ENCODE measurements around the gene ZNF74. TPM values are rescaled to one million over a fixed set of nuclear protein-coding genes. Genes with fewer than 3 reads are reported as not detected.

ZNF74 gene
- total RNA-seq, 4 donors from 2014 or later = 9.3 to 17.5 (median 10.5) TPM

DNA sequence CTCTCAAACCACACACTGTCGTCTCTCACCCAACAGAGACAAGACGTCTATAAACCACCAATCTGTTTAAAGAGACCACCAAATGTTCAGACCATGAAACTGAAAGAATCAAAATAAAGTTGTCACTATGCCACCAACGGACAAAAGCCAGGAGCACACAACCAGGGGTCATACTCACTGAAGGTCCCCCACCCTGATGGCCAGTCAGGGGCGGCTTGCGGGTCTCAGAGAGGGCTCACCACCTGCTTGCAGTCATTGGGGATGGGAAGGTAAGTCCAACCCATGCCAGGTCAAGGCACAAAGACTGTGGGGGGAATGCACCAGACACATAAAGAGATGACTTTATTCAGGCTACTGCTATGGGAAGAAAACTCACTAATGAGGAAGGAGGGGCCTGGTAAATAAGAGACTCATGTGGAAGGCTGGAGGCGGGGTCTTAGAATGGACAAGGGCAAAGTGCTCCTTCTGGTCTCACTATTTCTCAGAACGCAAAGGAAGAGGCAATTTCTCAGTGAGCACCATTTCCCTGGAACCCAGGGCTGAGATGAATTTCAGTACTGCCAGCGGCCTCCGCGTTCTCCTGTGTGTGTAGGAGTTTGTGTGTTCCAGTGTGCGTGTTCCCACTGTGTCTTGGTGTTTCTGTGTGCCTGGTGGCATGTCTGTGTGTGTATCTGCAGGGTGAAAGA is 26.3 kb downstream of the ZNF74 start:
- Histone ChIP-seq H3K27me3 (peaks cover 2% of the 10 kb centered on the region), H3K27ac (no peak overlapping the region), H3K4me1 (peaks cover 36% of the 10 kb centered on the region), H3K9me3 (no peaks in the 10 kb centered on the region), H3K4me3 (no peak overlapping the region), H3K36me3 (no peaks in the 10 kb centered on the region)
- WGBS = 91% methylated on average over 11 of the region's 11 CpGs
- DNase-seq (ENCODE audit: low spot score in 2 of 2) = peak in 1 of 2 donors; percentile 57
- TF ChIP-seq EP300 (IDR thresholded peaks at IDR 0.05) (no peak), POLR2AphosphoS5 (IDR thresholded peaks at IDR 0.05) (no peak), POLR2A (IDR thresholded peaks at IDR 0.05) (no peak)
- TF ChIP-seq, protein P1, sequence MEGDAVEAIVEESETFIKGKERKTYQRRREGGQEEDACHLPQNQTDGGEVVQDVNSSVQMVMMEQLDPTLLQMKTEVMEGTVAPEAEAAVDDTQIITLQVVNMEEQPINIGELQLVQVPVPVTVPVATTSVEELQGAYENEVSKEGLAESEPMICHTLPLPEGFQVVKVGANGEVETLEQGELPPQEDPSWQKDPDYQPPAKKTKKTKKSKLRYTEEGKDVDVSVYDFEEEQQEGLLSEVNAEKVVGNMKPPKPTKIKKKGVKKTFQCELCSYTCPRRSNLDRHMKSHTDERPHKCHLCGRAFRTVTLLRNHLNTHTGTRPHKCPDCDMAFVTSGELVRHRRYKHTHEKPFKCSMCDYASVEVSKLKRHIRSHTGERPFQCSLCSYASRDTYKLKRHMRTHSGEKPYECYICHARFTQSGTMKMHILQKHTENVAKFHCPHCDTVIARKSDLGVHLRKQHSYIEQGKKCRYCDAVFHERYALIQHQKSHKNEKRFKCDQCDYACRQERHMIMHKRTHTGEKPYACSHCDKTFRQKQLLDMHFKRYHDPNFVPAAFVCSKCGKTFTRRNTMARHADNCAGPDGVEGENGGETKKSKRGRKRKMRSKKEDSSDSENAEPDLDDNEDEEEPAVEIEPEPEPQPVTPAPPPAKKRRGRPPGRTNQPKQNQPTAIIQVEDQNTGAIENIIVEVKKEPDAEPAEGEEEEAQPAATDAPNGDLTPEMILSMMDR (IDR thresholded peaks at IDR 0.05) = no peak

DNA sequence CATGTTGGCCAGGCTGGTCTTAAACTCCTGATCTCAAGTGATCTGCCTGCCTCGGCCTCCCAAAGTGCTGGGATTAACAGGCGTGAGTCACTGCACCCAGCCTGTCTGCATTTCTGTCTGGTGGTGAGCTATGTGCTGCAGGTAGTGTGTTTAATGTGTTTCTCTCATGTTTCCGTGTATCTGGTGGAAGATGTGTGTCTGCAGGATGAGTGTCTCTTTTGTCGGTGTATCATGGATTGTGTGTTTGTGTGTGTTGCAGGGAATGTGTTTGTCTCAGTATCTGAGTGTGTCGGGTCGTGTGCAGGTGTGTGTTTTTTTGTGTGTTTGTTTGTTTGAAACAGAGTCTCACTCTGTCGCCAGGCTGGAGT is 27.5 kb downstream of the ZNF74 start:
- TF ChIP-seq, protein P1 (IDR thresholded peaks at IDR 0.05) = no peak
- no peak for TF ChIP-seq EP300 (IDR thresholded peaks at IDR 0.05)
- no peak for TF ChIP-seq POLR2AphosphoS5 (IDR thresholded peaks at IDR 0.05)
- no peak for TF ChIP-seq POLR2A (IDR thresholded peaks at IDR 0.05)
- Histone ChIP-seq H3K9me3 (no peaks in the 10 kb centered on the region), H3K27ac (no peak overlapping the region), H3K36me3 (no peaks in the 10 kb centered on the region), H3K4me3 (no peak overlapping the region), H3K27me3 (peaks cover 7% of the 10 kb centered on the region), H3K4me1 (peaks cover 47% of the 10 kb centered on the region)
- peak in 1 of 2 donors; percentile 24 for DNase-seq (ENCODE audit: low spot score in 2 of 2)
- WGBS = 89% methylated on average over 7 of the region's 7 CpGs

DNA sequence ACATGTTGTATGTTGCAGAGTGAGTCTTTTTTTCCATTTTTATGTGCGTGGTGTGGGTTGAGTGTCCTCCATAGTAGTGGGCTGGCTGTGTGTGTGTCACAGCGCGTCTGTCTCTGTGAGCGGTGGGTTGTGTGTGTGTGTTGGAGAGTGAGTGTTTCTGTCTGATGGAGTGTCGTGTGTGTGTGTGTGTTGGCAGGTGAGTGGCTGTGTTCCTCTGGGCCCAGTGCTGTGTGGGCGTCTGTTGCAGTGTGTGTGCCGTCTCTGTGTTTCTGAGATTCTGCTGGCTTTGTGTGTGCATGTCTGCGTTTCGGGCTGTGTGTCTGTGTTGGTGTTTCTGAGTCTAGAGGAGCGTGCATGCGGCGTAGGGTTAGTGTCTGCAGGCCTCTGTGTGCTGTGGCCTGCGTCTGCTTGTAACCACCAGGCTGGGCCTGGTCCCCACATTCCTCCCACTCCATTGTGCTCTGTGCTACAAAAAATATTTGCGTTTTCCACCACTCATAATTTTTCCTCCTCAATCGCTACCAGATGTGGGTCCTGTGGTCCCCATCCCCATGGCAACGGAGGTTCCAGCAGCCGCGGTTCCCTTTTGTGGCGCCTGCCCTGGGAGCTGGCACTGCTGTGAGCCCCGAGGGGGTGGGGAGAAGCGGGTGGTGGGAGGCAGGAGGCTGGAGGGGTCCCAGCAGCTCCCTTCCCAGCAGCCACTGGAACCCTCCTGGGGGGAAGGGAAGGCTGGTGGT is 28.5 kb downstream of the ZNF74 start:
- peaks cover 12% of the 10 kb centered on the region for H3K27me3 ChIP-seq

DNA sequence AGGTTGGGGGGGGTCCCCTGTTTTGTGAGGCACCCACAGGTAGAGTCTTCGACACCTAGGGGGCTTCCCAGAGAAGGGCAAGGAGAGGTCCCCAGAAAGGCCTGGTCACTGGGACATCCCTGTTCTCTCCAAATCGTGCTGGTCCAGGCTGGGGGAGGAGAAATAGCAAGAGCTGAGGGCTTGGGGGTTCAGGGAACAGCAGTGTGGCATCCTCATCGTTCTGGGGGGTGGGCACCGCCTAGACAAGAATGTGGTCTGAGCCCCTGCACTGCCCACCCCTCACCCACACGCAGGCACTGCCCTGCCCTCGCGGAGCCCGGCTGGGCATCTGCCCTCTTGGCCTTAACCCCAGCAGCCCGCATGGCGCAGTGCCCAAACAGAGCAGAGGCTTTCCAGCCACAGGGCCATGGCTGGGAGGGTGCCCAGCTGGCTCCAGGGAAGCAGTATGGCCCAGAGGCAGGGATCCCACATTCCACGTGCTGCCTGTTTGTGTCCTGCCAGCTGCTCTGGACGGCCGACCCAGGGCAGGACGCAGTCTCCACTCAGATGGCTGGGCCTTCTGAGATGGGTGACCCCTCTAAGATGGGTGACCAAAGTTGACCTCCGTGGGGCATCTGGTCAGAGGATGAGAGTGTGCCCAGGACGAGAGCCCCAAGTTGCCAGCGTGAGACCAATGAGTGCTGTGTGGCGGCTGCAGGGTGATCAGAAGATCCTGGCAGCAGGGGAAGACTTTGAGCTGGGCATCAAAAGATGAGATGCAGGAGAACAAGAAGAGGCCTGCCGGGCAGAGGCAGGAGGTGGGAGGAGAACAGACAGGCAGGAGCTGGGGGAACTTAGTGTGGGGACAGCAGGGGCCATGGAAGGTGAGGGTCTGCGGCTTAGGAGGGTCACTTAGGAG is 29.3 kb downstream of the ZNF74 start:
- H3K27me3 ChIP-seq = peaks cover 13% of the 10 kb centered on the region
- H3K4me1 ChIP-seq = peaks cover 44% of the 10 kb centered on the region
- H3K27ac ChIP-seq = peak overlapping the region; percentile 50
- peak; percentile 69 to 74 for DNase-seq (ENCODE audit: low spot score in 2 of 2)
- WGBS = 40% methylated on average over 13 of the region's 20 CpGs
- H3K9me3 ChIP-seq = no peaks in the 10 kb centered on the region
- TF ChIP-seq POLR2A (IDR thresholded peaks at IDR 0.05) (no peak), EP300 (IDR thresholded peaks at IDR 0.05) (no peak), POLR2AphosphoS5 (IDR thresholded peaks at IDR 0.05) (no peak)
- TF ChIP-seq, protein P1 (IDR thresholded peaks at IDR 0.05) = no peak
- peaks cover 5% of the 10 kb centered on the region for H3K36me3 ChIP-seq
- H3K4me3 ChIP-seq = no peak overlapping the region

More for the DNA sequence above, 28.5 kb downstream of the ZNF74 start:
- Histone ChIP-seq H3K36me3 (peaks cover 5% of the 10 kb centered on the region), H3K27ac (peak overlapping the region; percentile 50), H3K4me3 (no peak overlapping the region), H3K4me1 (peaks cover 47% of the 10 kb centered on the region), H3K9me3 (no peaks in the 10 kb centered on the region)
- TF ChIP-seq, protein P1 (IDR thresholded peaks at IDR 0.05) = no peak
- TF ChIP-seq POLR2A (IDR thresholded peaks at IDR 0.05) = no peak
- WGBS = 42% methylated on average over 21 of the region's 21 CpGs
- DNase-seq (ENCODE audit: low spot score in 2 of 2) = peak in 1 of 2 donors; percentile 48

Measured in suprapubic skin (tissue), 4 donors.